Inferior parietal cortex (tissue), 1 donor: ENCODE measurements around the gene TNFRSF6B.
"Not testable (repeated sequence)": the region's sequence is repeated elsewhere in the genome, so short reads cannot be mapped to it uniquely, and the experiment has no call there.

Experiments used
- DNase-seq: peaks from one replicate; pipeline ENCODE4 v3.0.0-alpha.2; 2016; ENCODE audit errors: extremely low spot score

Gene TNFRSF6B

DNA sequence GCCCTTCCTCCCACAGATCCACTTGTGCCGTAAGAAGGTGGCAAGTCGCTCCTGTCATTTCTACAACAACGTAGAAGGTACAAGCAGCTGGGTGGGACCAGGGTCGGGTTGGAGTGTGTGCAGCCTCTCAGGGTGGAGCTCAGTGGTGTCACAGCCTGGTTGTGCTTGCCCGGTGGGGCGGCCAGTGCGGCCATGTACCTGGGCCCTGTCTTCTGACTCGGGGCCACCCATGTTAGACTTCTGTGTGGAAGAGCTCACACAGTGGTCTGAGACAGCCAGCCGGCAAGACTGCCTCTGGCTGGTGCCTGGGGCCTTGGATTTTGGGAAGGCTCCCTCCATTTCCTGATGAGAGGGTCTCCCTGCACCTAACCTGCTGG is 33.7 kb upstream of the TNFRSF6B start:
- no peak for DNase-seq

DNA sequence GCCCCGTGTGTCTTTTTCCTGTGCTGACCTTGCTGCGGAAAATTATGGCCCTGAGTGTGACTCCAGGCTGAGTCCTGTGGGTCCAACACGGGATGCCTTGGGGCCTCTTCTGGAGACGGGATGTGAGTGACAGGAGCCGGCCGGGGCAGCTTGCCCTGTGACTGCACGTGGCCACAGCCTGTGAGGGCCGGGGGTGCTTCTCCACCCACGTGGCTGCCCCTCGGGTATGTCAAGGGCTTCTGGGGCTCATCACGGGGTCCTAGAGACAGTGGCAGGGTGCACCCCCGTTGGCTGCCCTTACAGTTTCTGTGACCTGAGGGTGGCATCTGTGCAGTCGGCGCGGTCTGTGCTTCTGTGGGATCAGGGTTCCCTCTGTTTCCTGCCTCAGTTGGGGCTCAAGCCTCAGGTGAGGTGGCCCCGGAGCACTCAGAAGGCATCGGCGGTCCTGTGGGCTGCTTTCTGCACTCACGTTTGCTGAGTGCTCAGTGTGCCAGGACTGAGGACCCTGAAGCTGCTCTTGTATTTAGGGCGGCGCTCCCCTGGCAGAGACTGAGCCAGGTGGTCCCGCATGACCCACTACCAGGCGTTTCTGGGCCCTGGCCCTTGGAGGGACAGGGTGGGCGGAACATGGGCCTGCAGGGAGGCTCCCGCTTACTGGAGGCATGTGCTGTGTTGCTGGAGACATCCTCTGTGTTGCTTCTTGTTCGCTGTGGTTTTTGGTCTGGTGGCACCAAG is 33.0 kb upstream of the TNFRSF6B start:
- DNase-seq, result no peak

DNA sequence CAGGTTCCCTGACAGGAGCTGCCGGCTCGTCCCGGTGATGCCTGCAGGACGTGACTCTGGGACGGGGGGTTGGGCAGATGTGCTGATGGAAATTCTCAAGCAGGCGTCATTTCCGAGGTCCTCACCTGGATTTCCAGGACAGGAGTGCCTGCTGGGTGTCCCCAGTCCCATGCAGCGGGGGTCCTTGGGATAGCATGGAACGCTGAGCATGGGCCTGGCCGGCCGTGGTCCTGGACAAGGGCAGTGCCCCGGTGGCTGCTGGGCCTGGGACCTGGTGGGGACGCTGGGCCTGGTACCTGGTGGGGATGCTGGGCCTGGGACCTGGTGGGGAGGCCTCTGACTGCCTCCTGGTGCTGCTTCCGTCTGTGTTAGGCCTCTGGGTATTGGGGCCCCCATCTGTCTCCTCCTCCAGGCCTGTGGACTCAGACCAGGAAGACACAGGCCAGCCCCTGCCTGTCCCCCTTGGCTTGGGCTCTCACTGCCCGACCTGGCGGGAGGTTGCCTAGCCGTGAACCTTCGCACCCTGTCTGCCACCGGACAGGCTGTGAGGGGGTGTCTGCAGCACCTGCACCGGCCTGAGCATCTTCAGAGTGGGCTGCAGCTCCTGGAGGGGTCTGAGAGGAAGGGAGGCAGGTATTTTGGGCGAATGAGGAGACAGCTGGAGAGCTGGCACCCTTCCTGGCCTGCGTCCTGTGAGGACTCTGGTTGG is 32.2 kb upstream of the TNFRSF6B start:
- DNase-seq, result no peak

DNA sequence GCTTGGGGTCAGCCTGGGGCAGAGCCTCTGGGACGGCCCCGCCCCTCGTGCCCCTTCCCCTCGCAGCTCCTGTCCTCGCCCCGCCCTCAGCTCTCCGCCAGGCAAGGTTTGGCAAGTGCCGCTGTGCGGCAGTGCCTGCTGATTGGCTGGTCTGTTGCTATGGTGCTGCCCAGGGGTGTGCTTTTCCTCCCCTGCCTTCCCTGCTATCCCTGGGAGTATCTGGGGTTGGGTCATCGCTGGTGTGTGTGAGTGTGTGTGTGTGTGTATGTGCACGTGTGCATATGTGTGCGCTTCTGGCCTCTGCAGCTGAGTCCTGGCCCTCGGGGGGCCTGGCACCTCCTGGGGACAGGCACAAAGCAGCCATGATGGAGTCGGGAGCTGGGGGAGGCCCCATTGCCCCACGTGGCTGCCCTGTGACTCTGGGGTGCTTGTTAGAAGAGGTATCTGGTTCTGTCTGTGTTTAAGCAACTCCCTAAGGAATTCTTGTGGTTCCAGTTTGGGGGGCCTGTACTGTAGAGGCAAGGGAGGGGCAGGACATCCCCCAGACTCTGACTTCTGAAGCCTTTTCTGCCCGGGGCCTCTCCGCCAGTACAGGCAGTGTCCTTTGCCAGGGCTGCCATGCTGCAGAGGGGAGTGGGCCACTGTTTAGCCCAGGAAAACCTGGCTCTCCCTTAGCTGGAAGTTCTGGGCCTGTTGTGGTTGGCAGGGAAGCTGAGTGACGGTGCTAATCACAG is 31.4 kb upstream of the TNFRSF6B start:
- DNase-seq, result no peak

DNA sequence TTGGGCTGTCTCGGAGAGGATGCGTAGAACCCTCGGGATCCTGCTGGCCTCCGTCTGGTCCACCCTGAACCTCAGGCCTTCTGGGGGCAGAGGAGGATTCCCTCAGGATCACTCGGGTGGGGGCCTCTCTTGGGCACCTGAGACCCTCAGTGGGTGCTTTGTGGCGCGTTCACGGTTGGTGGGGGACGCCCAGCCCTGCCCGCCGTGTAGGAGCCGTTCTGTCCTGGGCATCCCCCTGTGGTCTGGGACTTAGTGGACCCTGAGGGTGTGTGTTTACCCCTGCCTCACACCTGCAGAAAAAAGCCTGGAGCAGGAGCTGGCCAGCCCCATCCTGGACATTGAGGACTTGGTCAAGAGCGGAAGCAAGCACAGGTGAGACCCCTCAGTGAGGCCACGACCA is 30.7 kb upstream of the TNFRSF6B start:
- DNase-seq, result no peak

DNA sequence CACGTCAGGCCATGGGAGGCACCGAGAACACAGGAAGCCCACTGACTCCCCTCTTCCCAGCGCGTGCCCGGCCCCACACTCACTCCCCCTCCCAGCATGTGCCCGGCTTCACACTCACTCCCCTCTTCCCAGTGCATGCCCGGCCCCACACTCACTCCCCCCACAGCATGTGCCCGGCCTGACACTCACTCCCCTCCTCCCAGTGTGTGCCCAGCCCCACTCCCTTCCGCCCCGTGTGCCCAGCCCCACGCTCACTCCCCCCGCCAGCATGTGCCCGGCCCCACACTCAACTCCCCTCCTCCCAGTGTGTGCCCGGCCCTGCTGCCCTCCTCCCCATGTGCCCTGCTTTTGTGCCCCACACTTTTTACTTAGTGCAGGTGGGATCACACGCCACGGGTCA is 28.6 kb upstream of the TNFRSF6B start:
- DNase-seq, result no peak

DNA sequence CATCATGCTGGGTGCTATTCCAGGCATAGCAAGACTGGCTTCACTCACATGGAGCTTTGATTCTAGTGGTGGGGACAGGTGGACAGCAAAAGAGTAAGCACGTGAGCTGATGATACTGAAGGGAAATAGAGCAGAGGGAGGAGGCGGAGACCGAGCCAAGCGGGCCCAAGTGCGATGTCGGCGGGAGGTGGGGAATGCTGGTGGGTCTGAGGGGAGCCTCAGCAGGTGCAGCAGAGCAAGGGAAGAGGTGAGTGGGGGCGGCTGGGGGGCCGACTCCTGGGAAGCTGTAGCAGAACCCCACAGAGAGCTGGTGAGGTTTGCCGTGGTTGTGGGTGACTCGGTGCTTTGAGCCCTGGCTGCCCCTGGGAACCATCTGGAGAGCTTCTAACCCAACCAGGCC is 28.1 kb upstream of the TNFRSF6B start:
- DNase-seq, result no peak

DNA sequence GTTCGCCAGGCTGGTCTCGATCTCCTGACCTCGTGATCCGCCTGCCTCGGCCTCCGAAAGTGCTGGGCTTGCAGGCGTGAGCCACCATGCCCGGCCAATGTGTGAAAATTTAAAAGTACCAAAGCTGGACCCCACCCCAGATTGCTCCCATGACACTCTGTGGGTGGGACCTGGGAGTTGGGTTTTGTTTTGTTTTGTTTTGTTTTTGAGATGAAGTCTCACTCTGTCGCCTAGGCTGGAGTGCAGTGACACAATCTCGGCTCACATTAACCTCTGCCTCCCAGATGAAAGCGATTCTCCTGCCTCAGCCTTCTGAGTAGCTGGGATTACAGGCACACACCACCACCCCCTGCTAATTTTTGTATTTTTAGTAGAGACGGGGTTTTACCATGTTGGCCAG is 24.8 kb upstream of the TNFRSF6B start:
- DNase-seq, result not testable (repeated sequence)

DNA sequence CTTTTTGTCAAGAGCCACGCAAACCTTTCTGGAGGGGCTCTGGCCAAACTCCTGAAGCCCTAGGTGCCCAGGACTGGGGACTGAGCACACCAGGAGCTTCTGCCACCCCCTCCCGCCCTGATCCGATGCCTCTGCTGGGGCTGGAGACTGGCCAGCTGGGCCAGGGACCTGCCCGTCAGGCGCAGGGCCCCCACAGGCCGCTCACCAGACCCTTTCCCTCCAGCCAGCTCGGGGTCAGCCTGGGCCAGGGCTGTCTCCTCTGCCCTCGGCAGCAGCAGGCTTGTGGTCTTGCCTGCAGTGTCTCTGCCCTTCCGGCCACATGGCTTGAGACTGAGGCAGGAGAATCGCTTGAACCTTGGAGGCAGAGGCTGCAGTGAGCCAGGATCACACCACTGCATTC is 23.8 kb upstream of the TNFRSF6B start:
- DNase-seq, result no peak

DNA sequence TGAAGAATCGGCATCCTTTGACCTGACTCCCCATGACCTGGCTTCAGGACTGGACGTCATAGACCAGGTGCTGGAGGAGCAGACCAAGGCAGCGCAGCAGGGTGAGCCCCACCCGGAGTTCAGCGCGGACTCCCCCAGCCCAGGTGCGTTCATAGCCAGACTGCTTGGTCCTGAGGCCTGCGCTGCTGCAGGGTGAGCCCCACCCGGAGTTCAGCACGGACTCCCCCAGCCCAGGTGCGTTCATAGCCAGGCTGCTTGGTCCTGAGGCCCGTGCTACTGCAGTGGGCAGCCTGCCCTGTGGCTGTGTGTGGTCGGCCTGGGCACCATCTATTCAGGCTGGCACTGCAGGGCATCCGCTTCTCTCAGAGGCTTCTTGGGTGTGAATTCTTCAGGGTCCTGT is 22.5 kb upstream of the TNFRSF6B start:
- DNase-seq, result no peak

DNA sequence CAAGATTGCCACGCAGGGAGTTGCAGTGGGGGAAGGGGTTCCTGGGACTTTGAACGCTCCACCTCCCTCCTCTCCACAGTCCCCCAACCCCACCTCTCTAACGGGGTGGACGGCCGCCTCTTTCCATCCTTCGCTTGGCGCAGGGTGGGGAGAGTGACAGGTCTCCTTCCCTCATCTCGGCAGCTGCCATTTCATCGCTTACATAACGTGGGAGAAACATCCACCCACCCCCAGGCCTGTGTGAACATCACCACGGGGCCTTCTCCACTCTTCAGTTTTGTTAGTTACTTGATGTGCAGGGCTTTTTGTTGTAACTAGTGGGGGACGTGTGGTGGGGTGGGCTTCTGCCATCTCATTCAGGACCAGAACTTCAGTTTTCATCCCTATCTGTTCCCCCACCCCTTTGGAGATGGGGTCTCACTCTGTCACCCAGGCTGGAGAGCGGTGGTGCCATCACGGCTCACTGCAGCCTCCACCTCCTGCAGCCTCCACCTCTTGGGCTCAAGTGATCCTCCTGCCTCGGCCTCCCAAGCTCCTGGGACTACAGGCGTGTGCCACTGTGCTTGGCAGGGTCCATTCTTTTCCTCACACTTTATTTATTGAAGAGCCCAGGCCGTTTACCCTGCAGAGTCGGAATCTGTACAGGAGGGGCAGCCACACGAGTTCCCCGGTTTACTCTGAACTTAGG is 20.6 kb upstream of the TNFRSF6B start:
- no peak for DNase-seq

DNA sequence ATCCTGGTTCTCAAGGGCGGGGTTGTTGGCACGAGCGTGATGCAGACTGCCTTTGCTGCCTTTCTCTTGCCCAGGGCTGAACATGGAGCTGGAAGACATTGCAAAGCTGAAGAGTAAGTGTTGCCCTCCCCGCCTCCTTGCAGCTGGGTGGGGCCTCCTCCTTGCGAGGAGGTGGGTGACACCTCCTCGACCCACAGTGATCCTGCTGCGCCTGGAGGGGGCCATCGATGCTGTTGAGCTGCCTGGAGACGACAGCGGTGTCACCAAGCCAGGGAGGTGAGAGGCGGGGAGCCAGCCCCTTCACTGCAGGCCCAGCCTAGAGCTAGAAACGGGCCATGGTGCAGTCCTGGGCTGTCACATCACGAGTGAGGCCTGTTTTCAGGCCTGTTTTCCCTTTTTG is 18.4 kb upstream of the TNFRSF6B start:
- no peak for DNase-seq

DNA sequence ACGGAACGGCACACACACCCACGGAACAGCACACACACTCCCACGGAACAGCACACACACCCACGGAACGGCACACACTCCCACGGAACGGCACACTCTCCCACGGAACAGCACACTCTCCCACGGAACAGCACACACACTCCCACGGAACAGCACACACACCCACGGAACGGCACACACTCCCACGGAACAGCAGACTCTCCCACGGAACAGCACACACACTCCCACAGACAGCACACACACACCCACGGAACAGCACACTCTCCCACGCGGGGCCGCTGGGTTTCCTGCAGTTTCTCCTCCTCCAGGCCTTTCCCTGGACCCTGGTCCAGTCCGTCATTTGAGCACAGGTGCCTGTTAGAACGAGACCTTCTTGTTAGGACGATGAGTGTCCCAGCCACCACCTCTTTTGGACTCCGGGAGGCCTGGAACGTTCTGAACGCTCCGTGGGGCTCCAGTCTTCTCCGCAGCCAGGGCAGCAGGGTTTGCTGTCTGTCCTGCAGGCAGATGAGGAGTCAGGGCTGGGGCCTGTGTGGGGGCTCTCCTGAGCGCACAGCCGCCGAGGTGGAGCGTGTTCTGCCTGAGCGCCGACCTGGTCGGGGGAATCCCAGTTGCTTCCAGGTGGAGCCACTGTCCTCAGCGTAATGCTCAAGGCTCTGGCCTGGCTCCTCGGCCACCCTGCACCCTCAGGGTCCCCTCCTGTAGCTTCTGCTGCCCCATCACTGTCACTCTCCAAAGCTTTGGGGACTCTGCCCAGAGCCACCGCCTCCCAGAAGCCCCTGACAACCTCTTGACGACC is 17.6 kb upstream of the TNFRSF6B start:
- no peak for DNase-seq

DNA sequence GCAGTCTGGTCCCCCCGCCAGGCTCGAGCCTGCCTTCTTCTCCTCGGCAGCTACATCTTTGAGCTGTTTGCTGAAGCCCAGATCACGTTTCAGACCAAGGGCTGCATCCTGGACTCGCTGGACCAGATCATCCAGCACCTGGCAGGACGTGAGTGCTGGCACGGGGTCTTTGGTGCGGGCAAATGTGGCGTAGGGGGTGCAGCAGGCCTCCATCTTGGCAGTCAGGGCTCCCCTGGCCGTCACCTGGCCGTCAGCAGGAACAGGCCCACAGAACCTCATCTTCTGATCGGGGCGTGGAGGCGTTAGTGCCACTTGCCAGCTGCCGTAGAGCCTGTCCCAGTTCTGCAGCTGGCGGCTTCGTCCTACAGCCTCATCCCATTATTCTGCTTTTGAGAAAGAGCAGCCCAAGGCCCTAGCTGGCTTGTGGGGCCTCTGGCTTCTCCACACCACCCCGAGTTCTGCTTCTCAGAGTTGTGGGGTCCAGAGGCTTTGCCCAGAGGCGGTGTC is 16.6 kb upstream of the TNFRSF6B start:
- DNase-seq, result no peak

DNA sequence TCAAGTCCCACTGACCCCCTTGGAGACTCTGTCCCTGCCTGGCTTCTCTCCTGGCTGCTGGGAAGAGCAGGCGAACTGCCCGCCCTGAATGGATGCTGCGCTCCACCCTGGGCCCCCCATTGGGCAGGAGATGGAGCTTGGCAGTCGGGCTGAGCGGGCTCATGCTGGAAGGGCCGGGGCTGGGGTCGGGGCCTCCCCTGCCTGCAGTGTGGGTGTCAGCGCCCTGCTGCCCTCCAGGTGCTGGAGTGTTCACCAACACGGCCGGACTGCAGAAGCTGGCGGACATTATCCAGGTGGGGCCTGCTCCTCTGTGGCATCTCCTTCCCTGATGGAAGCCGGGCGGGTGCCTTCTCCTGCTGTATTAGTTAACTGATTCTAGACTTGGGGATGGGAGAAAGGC is 16.0 kb upstream of the TNFRSF6B start:
- no peak for DNase-seq

DNA sequence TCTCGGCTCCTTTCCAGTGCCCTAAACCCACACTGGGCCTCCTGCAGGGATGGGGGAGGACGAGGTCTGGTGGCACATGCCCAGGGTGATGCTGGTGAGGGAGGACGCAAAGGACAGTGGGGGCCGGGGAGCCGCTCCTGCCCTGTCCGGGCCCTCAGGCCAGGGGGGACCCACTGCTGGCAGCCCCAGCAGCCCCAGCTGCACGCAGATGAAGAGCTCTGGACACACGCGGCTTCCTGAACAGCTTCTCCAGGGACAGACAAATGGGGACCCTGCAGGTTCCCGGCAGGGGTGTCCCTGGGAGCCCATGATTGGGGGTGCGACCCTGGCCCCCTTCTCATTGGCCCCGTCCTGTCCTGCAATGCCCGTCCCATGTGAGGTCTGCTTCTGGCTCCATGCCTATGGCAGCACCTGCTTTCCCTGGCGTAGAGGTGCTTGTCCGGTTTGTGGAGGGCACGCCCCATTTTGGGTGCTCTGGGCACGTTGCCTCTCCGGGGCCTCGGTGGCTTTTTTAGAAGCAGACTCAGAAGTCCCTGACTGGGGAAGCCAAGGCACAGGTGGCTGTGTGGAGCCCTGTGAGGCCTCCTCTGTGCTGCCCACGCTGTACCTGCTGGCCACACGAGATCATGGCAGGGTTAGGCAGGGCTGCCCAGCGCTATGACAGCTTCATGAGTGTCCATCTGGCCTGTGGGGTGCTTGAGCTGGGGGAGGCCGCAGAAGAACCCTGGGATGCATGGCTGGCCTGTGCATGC is 15.4 kb upstream of the TNFRSF6B start:
- no peak for DNase-seq

DNA sequence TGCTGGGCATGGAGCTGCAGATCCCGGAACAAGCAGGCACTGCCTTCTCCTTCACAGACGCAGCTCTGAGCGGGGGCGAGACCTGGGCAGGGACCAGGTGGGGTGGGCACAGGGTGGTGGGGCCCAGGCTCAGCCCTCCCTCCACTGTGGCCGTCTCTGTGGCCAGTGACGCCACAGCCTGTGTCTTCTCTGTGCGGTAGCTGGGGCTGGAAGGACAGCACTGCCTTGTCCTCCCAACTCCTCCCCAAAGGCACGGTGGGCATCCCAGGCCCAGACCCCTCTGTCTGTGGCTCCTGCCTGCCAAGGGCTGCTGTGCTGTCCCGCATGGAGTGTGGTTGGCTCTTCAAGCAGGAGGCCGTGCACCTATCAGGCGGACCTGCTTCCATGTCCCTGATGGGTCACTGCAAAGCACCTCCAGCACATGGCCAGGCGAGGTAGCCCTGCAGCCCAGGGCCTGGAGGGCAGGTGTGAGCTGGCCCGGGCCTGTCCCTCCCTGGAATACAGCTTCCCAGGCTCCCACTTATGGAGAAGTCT is 14.8 kb upstream of the TNFRSF6B start:
- DNase-seq, result no peak

DNA sequence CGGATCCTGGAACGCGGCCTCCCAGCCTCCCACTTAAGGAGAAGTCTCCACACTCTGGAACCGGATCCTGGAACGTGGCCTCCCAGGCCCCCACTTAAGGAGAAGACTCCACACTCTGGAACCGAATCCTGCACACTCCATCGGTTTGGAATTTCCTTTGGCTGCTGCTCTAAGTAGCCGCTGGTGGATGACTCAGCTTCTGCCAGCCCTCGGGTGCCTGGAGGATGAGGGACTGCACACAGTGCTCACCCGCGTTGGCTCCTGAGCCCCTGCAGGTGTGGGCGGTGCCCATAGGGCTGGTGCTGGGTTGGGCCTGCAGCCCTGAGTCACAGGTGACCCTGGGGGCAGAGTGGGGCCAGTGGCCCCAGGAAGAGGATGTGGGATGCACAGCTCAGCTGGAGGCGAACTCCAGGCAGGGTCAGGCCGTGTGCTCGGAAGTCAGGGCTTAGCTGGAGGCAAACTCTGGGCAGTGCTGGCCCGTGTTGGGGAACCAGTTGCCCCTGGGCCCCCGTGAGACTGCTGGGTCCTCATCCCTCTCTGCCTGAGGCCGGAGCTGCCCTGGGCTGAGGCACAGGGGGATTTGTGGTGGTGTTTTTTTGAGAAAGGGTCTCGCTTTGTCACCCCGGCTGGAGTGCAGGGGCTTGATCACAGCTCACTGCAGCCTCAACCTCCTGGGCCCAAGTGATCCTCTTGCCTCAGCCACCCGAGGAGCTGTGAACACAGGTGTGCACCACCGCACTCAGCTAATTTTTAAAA is 13.9 kb upstream of the TNFRSF6B start:
- DNase-seq, result peak; percentile 41

DNA sequence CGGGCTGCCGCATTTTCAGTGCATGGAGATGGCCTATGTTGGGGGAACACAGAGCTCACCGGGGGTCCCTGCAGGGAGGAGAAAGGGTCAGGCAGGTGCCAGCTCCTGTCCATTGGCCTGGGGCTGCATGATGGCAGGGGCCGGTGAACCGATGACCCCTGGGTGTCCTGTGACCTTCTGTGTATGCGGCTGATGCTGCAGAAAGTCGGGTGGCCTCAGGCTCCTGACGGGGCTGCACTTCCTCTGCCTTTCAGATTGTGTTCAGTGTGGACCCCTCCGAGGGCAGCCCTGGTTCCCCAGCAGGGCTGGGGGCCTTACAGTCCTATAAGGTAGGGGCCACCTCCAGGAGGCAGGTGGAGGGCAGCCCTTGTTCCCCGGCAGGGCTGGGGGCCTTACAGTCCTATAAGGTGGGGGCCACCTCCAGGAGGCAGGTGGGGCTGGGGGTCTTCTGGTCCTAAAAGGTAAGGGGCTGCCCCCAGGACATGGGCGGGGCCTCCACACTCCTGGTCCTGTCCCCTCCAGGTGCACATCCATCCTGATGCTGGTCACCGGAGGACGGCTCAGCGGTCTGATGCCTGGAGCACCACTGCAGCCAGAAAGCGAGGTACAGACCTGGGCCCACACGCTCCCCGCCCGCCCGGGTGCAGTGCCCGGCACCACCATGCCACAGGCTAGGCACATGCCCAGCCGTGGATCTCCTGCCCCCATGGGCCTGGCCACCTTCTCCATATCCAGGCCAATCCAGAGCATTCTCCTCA is 11.0 kb upstream of the TNFRSF6B start:
- DNase-seq, result no peak
